H1 (cell line): ENCODE data around the gene GHRL. TPM values are rescaled to one million over a fixed set of nuclear protein-coding genes. Genes with fewer than 3 reads are reported as not detected.

ENCODE experiments used
- CHD1 ChIP-seq: IDR thresholded peaks from 2 replicates; pipeline ENCODE4 v1.6.1; 2012; ENCODE audit warnings: low read depth, low read length, improper control_type of control experiment
- CTBP2 ChIP-seq: IDR thresholded peaks from 2 replicates; pipeline ENCODE4 v1.7.0; 2011; ENCODE audit warnings: borderline replicate concordance, mild to moderate bottlenecking, moderate library complexity, mixed read lengths, low read length; ENCODE audit not compliant: insufficient read depth, insufficient read length
- POLR2A ChIP-seq, 2 experiments: IDR thresholded peaks; 1 replicate in 1 of 2; 2 replicates in 1 of 2; pipeline ENCODE4 v1.6.1; 2011; ENCODE audit warnings: low read depth in 2 of 2, low read length in 2 of 2, mild to moderate bottlenecking in 2 of 2; ENCODE audit errors: control extremely low read depth in 1 of 2
- RBBP5 ChIP-seq: IDR thresholded peaks from 2 replicates; pipeline ENCODE4 v1.7.1; 2012; ENCODE audit warnings: low read depth, mild to moderate bottlenecking, inconsistent platforms, low read length, moderate library complexity, borderline replicate concordance
- SIN3A ChIP-seq, 2 experiments: IDR thresholded peaks in 1 of 2; conservative IDR thresholded peaks in 1 of 2; 2 replicates each; pipeline ENCODE4 v1.6.1; 2011 to 2012; ENCODE audit warnings: low read length in 2 of 2, improper control_type of control experiment in 1 of 2, low read depth in 1 of 2, mild to moderate bottlenecking in 1 of 2
- polyA plus RNA-seq, 7 experiments: library from polyadenylated mRNA; depleted of rRNA in 3 of 7; stranded (reverse) in 5 of 7; unstranded in 2 of 7; fragments of >200 nt in 5 of 7; fragments of 200-250 nt in 2 of 7; gene quantifications; 1 replicate in 5 of 7; 2 replicates in 1 of 7; 4 replicates in 1 of 7; pipeline versions ENCODE4 v1.2.1 to v1.2.3, GENCODE V29; 2011 to 2013; ENCODE audit warnings: missing spikeins in 2 of 7, mixed read lengths in 2 of 7
- total RNA-seq: library from RNA; stranded (reverse); fragmentation: NEBNext Ultra II Directional; extraction: Animal tissue kit (Norgen Biotek cat#: 25700); gene quantifications from 2 replicates; pipeline ENCODE4 v1.2.1, GENCODE V29; 2021
- TF ChIP-seq, protein P1 (sequence below): IDR thresholded peaks from 2 replicates; pipeline ENCODE4 v1.6.1; 2012; ENCODE audit warnings: inconsistent platforms

GHRL gene
- total and polyA plus RNA-seq, 2 of the 8 experiments (the other 6 are each of a cell fraction or from before 2014, with no cell fraction given) = 0.32 to 0.35 TPM

DNA sequence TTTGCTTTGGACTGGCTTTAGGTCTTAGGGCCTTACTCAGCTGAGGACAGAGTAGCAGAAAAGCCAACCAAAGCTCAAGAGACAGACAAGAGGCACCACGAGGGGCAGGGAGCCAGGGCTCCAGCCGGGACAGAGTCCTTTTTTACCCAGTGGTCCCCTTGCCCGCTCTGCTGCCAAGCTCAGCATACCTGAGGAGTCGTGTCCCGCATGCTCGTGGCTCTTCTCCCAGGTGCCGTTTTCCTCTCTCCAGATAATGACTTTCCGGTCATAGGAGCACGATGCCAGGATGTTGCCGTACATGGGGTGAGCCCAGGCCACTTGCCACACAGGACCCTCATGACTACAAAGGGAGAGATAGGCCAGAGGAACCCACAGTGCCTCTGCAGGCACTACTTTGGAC lies 19.6 kb upstream of the GHRL start (continued):
- no peak for TF ChIP-seq RBBP5
- TF ChIP-seq, protein P1, sequence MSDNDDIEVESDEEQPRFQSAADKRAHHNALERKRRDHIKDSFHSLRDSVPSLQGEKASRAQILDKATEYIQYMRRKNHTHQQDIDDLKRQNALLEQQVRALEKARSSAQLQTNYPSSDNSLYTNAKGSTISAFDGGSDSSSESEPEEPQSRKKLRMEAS = no peak
- TF ChIP-seq CTBP2 = no peak
- TF ChIP-seq SIN3A (conservative IDR thresholded peaks at IDR 0.05 in 1 of 2, IDR thresholded peaks at IDR 0.05 in 1 of 2; ENCODE audit: low read depth in 1 of 2, low read length in 2 of 2) = no peak
- no peak for TF ChIP-seq POLR2A (IDR thresholded peaks at IDR 0.05; ENCODE audit: control extremely low read depth in 1 of 2, low read depth in 2 of 2, low read length in 2 of 2)
- no peak for TF ChIP-seq CHD1
